HepG2 (cell line): ENCODE data around the gene IRAK3. TPM values are rescaled to one million over a fixed set of nuclear protein-coding genes. Genes with fewer than 3 reads are reported as not detected.
"Not testable (repeated sequence)": the region's sequence is repeated elsewhere in the genome, so short reads cannot be mapped to it uniquely, and the experiment has no call there.

Experiments
- ATAC-seq: fragments of 200-7000 bp; cut with Tn5 transposase; 3 replicates; pipeline ENCODE4 v1.9.1; 2020; ENCODE audit warnings: mild to moderate bottlenecking, moderate library complexity
- BruUV-seq: library from RNA; stranded (reverse); fragments of 400-500 nt; replicated peaks from 2 replicates; lab custom pipeline; 2021; lab: Mats Ljungman, UMichigan
- CTCF ChIA-PET: fragments of 300-600 bp; formaldehyde crosslinking; extraction: SDS; loops from one replicate; lab custom pipeline; 2021; ENCODE audit warnings: low total read pairs, inconsistent platforms, low intra/inter-chr PET ratio; lab: Yijun Ruan, JAX
- POLR2A ChIA-PET: fragments of 350-600 bp; sonication (Branson Sonifier 250); formaldehyde crosslinking; loops from one replicate; lab custom pipeline; 2020; ENCODE audit warnings: antibody characterized with exemption, inconsistent platforms; lab: Yijun Ruan, JAX
- DNase-seq: peaks from one replicate; pipeline ENCODE4 v3.0.0-alpha.2; 2015; ENCODE audit warnings: low spot score
- FAIRE-seq: peaks from 3 replicates; lab custom pipeline; 2011; peaks lifted over from hg19 to GRCh38; lab: Jason Lieb, UNC
- H2AFZ ChIP-seq: one replicate; pipeline ENCODE4 v1.6.1; 2011; ENCODE audit warnings: low read length, inconsistent platforms
- H3K27ac ChIP-seq: fragments of 300-600 bp; 3 replicates; pipeline ENCODE4 v1.8.0; 2011; ENCODE audit warnings: mixed run types, mild to moderate bottlenecking, mixed read lengths, low read length, inconsistent platforms; ENCODE audit not compliant: insufficient read depth; ENCODE audit errors: extremely low read length
- H3K27me3 ChIP-seq, 2 experiments: fragments of 200-600 bp in 1 of 2; 2 replicates in 1 of 2; 3 replicates in 1 of 2; pipeline versions ENCODE4 v1.6.0 to v1.8.0; 2011; ENCODE audit warnings: low read length in 2 of 2, mild to moderate bottlenecking in 2 of 2, moderate library complexity in 2 of 2, inconsistent platforms in 1 of 2; ENCODE audit not compliant: insufficient read depth in 2 of 2, control insufficient read depth in 1 of 2
- H3K36me3 ChIP-seq, 2 experiments: fragments of 200-600 bp in 1 of 2; replicated peaks in 1 of 2; 2 replicates in 1 of 2; 3 replicates in 1 of 2; pipeline versions ENCODE4 v1.5.1 to v1.8.0; 2011; ENCODE audit warnings: low read length in 2 of 2, inconsistent platforms in 1 of 2; ENCODE audit not compliant: insufficient read depth in 2 of 2, control insufficient read depth in 1 of 2
- H3K4me1 ChIP-seq: 2 replicates; pipeline ENCODE4 v1.5.1; 2012; ENCODE audit warnings: low read length, inconsistent platforms; ENCODE audit not compliant: insufficient read depth
- H3K4me2 ChIP-seq: 2 replicates; pipeline ENCODE4 v1.6.0; 2011; ENCODE audit warnings: low read depth, low read length, inconsistent platforms
- H3K4me3 ChIP-seq, 3 experiments: fragments of 200-600 bp in 1 of 3; sonication (generic), shearing (Covaris generic) in 1 of 3; replicated peaks in 1 of 3; 2 replicates each; pipeline ENCODE4 v1.5.1; 2011 to 2016; ENCODE audit warnings: low read length in 3 of 3, inconsistent platforms in 2 of 3, low read depth in 2 of 3, mild to moderate bottlenecking in 2 of 3, control low read depth in 1 of 3, mixed read lengths in 1 of 3; ENCODE audit not compliant: insufficient read depth in 1 of 3
- H3K79me2 ChIP-seq: one replicate; pipeline ENCODE4 v1.6.1; 2011; ENCODE audit warnings: low read length, inconsistent platforms; ENCODE audit not compliant: insufficient read depth
- H3K9ac ChIP-seq: 2 replicates; pipeline ENCODE4 v1.6.0; 2011; ENCODE audit warnings: mild to moderate bottlenecking, low read depth, low read length, inconsistent platforms; ENCODE audit not compliant: insufficient read depth
- H3K9me3 ChIP-seq: 2 replicates; pipeline ENCODE4 v1.5.1; 2012; ENCODE audit warnings: mild to moderate bottlenecking, low read length
- H4K20me1 ChIP-seq: 2 replicates; pipeline ENCODE4 v1.6.0; 2011; ENCODE audit warnings: inconsistent platforms, mild to moderate bottlenecking, low read length, moderate library complexity; ENCODE audit not compliant: insufficient read depth
- ARID2 ChIP-seq: sonication (generic); formaldehyde crosslinking; IDR thresholded peaks from 2 replicates; pipeline ENCODE4 v1.8.1; 2022; ENCODE audit warnings: mild to moderate bottlenecking, missing genetic modification reagents, borderline replicate concordance
- DMAP1 ChIP-seq: IDR thresholded peaks from 2 replicates; pipeline ENCODE4 v1.6.1; 2016
- JUNB ChIP-seq: sonication (generic); formaldehyde crosslinking; IDR thresholded peaks from 2 replicates; pipeline ENCODE4 v1.8.0; 2022; ENCODE audit warnings: missing genetic modification reagents, mild to moderate bottlenecking, borderline replicate concordance
- KLF15 ChIP-seq: sonication (generic); formaldehyde crosslinking; IDR thresholded peaks from 2 replicates; pipeline ENCODE4 v1.8.1; 2023; ENCODE audit warnings: borderline replicate concordance, mild to moderate bottlenecking, inconsistent platforms, missing genetic modification reagents, mixed read lengths
- NR3C1 ChIP-seq: sonication (generic); formaldehyde crosslinking; IDR thresholded peaks from 2 replicates; pipeline ENCODE4 v1.4.0; 2020; ENCODE audit warnings: missing genetic modification reagents
- SAP130 ChIP-seq: IDR thresholded peaks from 2 replicates; pipeline ENCODE4 v1.6.1; 2016; ENCODE audit warnings: low read depth
- SCMH1 ChIP-seq: sonication (generic); formaldehyde crosslinking; IDR thresholded peaks from 2 replicates; pipeline ENCODE4 v1.9.0; 2021; ENCODE audit warnings: missing genetic modification reagents, mild to moderate bottlenecking, borderline replicate concordance
- TGIF2 ChIP-seq: IDR thresholded peaks from 2 replicates; pipeline ENCODE4 v1.6.1; 2016; ENCODE audit warnings: control low read depth, missing compliant biosample characterization
- TMF1 ChIP-seq: sonication (generic); formaldehyde crosslinking; IDR thresholded peaks from 2 replicates; pipeline ENCODE4 v1.8.1; 2022; ENCODE audit warnings: low read depth, missing genetic modification reagents
- TOE1 ChIP-seq: sonication (generic); formaldehyde crosslinking; IDR thresholded peaks from 2 replicates; pipeline ENCODE4 v1.4.0; 2020; ENCODE audit warnings: mild to moderate bottlenecking, missing genetic modification reagents
- ZFP62 ChIP-seq: sonication (generic); formaldehyde crosslinking; IDR thresholded peaks from 2 replicates; pipeline ENCODE4 v1.4.0; 2020; ENCODE audit warnings: missing genetic modification reagents
- ZFYVE20 ChIP-seq: sonication (generic); formaldehyde crosslinking; IDR thresholded peaks from 2 replicates; pipeline ENCODE4 v1.8.0; 2023; ENCODE audit warnings: low read depth, mild to moderate bottlenecking, moderate library complexity, missing genetic modification reagents, borderline replicate concordance
- ZNF414 ChIP-seq: sonication (generic); formaldehyde crosslinking; IDR thresholded peaks from 2 replicates; pipeline ENCODE4 v1.5.0; 2020; ENCODE audit warnings: missing genetic modification reagents
- WGBS: methylation state at CpG from one replicate; pipeline ENCODE4 v1.1.6; 2017; ENCODE audit warnings: low lambda C conversion rate; 5-methylcytosine and 5-hydroxymethylcytosine counted together
- in situ Hi-C: cut with HindIII; loops from 2 replicates; pipeline ENCODE4 v1.10.0; 2017; ENCODE audit warnings: low pct_unique_long_range_greater_than_20kb; ENCODE audit not compliant: extremely low pct_ligation_motif_present
- intact Hi-C: fragments of 100-400 bp; cut with micrococcal nuclease; formaldehyde crosslinking; loops from one replicate; pipeline ENCODE4 v1.10.0; 2022; ENCODE audit not compliant: unreplicated experiment
- polyA plus RNA-seq, 8 experiments: library from polyadenylated mRNA; depleted of rRNA in 3 of 8; stranded (reverse) in 7 of 8; unstranded in 1 of 8; fragments of >200 nt; fragmentation: Illumina TruSeq in 4 of 8; extraction: Trizol in 4 of 8; gene quantifications; 2 replicates each; pipeline versions ENCODE4 v1.2.1 to v1.2.3, GENCODE V29; 2011 to 2016; ENCODE audit warnings: low read depth in 4 of 8, missing spikeins in 1 of 8, mixed read lengths in 1 of 8; ENCODE audit not compliant: insufficient read depth in 1 of 8
- total RNA-seq, 5 experiments: library from RNA; depleted of rRNA; stranded (reverse); fragments of >200 nt; fragmentation: Illumina TruSeq; extraction: Trizol; gene quantifications; 2 replicates each; pipeline ENCODE4 v1.2.3, GENCODE V29; 2016; ENCODE audit warnings: low read depth in 1 of 5

The IRAK3 gene
- total and polyA plus RNA-seq, 2 of the 13 experiments (the other 11 are each of a cell fraction or from before 2014, with no cell fraction given), result 0.01 TPM; not detected in 1

- CTCF ChIA-PET, result not testable (repeated sequence)
Measured at GRCh38 chr12:66211573-66211972, 22.6 kb downstream of the IRAK3 start.

GRCh38 chr12:66213011-66213410, 24.0 kb downstream of the IRAK3 start:
- H3K9me3 ChIP-seq, CTCF ChIA-PET, H3K4me3 ChIP-seq, BruUV-seq, H4K20me1 ChIP-seq, H3K27me3 ChIP-seq, H3K36me3 ChIP-seq, H3K4me2 ChIP-seq, ATAC-seq, H3K27ac ChIP-seq, H2AFZ ChIP-seq, FAIRE-seq, H3K9ac ChIP-seq, intact Hi-C loops, POLR2A ChIA-PET, DNase-seq, H3K79me2 ChIP-seq, in situ Hi-C loops, H3K4me1 ChIP-seq: not testable (repeated sequence)
- WGBS, result 4% methylated on average over 3 of the region's 3 CpGs

More at GRCh38 chr12:66211573-66211972, 22.6 kb downstream of the IRAK3 start:
- DNase-seq, H3K4me1 ChIP-seq, H3K4me2 ChIP-seq, H3K9ac ChIP-seq, H3K79me2 ChIP-seq, BruUV-seq, H3K27ac ChIP-seq, H3K36me3 ChIP-seq, H2AFZ ChIP-seq, intact Hi-C loops, H3K9me3 ChIP-seq, ATAC-seq, POLR2A ChIA-PET, FAIRE-seq, H4K20me1 ChIP-seq, in situ Hi-C loops, H3K27me3 ChIP-seq, H3K4me3 ChIP-seq: not testable (repeated sequence)
- WGBS, result 4% methylated on average over 2 of the region's 2 CpGs

GRCh38 chr12:66217342-66217917, 28.4 kb downstream of the IRAK3 start:
- no peak overlapping the region for H3K4me3 ChIP-seq
- in situ Hi-C loops (no loop called here), intact Hi-C loops (no loop called here)
- no peak for DNase-seq
- H3K27ac ChIP-seq, result no peak overlapping the region
- H3K9ac ChIP-seq, result no peak overlapping the region
- BruUV-seq, result no TSS peak
- 0% methylated on average over 4 of the region's 4 CpGs for whole genome bisulfite sequencing
- peaks cover 10% of the 10 kb centered on the region for H3K4me1 ChIP-seq
- H3K36me3 ChIP-seq, result no peaks in the 10 kb centered on the region
- no peaks in the 10 kb centered on the region for H3K9me3 ChIP-seq
- H3K79me2 ChIP-seq, result no peaks in the 10 kb centered on the region
- H3K4me2 ChIP-seq, result no peak overlapping the region
- H4K20me1 ChIP-seq, result no peaks in the 10 kb centered on the region
- H3K27me3 ChIP-seq, result no peaks in the 10 kb centered on the region
- H2AFZ ChIP-seq, result no peak overlapping the region
- no peak for FAIRE-seq
- ChIA-PET POLR2A (no interaction called here), CTCF (no interaction called here)
- ATAC-seq, result no peak
- no peak for TF ChIP-seq DMAP1 (CRISPR knock-in tag)
- no peak for TF ChIP-seq SAP130
- TF ChIP-seq SCMH1 (CRISPR knock-in tag), result no peak
- TF ChIP-seq TMF1, result no peak
- TF ChIP-seq TGIF2 (CRISPR knock-in tag), result no peak
- no peak for TF ChIP-seq ZNF414 (CRISPR knock-in tag)
- TF ChIP-seq KLF15 (CRISPR knock-in tag), result no peak
- no peak for TF ChIP-seq ZFYVE20 (CRISPR knock-in tag)
- no peak for TF ChIP-seq JUNB
- TF ChIP-seq NR3C1 (CRISPR knock-in tag), result no peak
- no peak for TF ChIP-seq ZFP62 (CRISPR knock-in tag)
- TF ChIP-seq TOE1 (CRISPR knock-in tag), result no peak
- no peak for TF ChIP-seq ARID2
